Measurements from ENCODE around the gene SHISA6.

SHISA6 gene

GRCh38 chr17:11565591-11565990, 324.6 kb downstream of the SHISA6 start:
- intact Hi-C loops (cut with micrococcal nuclease): no loop called here
- H3K27ac Mint-ChIP-seq: no peak overlapping the region
- peaks cover 38% of the 10 kb centered on the region for H3K9me3 Mint-ChIP-seq
- no peaks in the 10 kb centered on the region for H3K36me3 Mint-ChIP-seq (ENCODE audit: low read depth)
- H3K4me3 Mint-ChIP-seq: no peak overlapping the region
- no peaks in the 10 kb centered on the region for H3K4me1 Mint-ChIP-seq (ENCODE audit: low read depth)
- no peaks in the 10 kb centered on the region for H3K27me3 Mint-ChIP-seq

GRCh38 chr17:11578998-11579397, 338.0 kb downstream of the SHISA6 start:
- intact Hi-C loops (cut with micrococcal nuclease): no loop called here
- peaks cover 38% of the 10 kb centered on the region for H3K9me3 Mint-ChIP-seq
- no peaks in the 10 kb centered on the region for H3K4me1 Mint-ChIP-seq (ENCODE audit: low read depth)
- no peaks in the 10 kb centered on the region for H3K36me3 Mint-ChIP-seq (ENCODE audit: low read depth)
- no peaks in the 10 kb centered on the region for H3K27me3 Mint-ChIP-seq
- no peak overlapping the region for H3K27ac Mint-ChIP-seq
- no peak overlapping the region for H3K4me3 Mint-ChIP-seq

GRCh38 chr17:11580677-11581076, 339.7 kb downstream of the SHISA6 start:
- no peaks in the 10 kb centered on the region for H3K4me1 Mint-ChIP-seq (ENCODE audit: low read depth)
- H3K27ac Mint-ChIP-seq: no peak overlapping the region
- intact Hi-C loops (cut with micrococcal nuclease): no loop called here
- H3K9me3 Mint-ChIP-seq: peaks cover 42% of the 10 kb centered on the region
- no peaks in the 10 kb centered on the region for H3K27me3 Mint-ChIP-seq
- H3K36me3 Mint-ChIP-seq (ENCODE audit: low read depth): no peaks in the 10 kb centered on the region
- no peak overlapping the region for H3K4me3 Mint-ChIP-seq

- Mint-ChIP-seq H3K9me3 (peaks cover 42% of the 10 kb centered on the region), H3K27me3 (no peaks in the 10 kb centered on the region), H3K36me3 (ENCODE audit: low read depth) (no peaks in the 10 kb centered on the region), H3K27ac (no peak overlapping the region), H3K4me3 (no peak overlapping the region), H3K4me1 (ENCODE audit: low read depth) (no peaks in the 10 kb centered on the region)
- intact Hi-C loops (cut with micrococcal nuclease): no loop called here
Observed at GRCh38 chr17:11582217-11582616, 341.2 kb downstream of the SHISA6 start.

- peaks cover 42% of the 10 kb centered on the region for H3K9me3 Mint-ChIP-seq
- H3K27me3 Mint-ChIP-seq: no peaks in the 10 kb centered on the region
- intact Hi-C loops (cut with micrococcal nuclease): no loop called here
- H3K27ac Mint-ChIP-seq: no peak overlapping the region
- H3K4me1 Mint-ChIP-seq (ENCODE audit: low read depth): no peaks in the 10 kb centered on the region
- H3K36me3 Mint-ChIP-seq (ENCODE audit: low read depth): no peaks in the 10 kb centered on the region
- no peak overlapping the region for H3K4me3 Mint-ChIP-seq
Observed at GRCh38 chr17:11583306-11583992, 342.4 kb downstream of the SHISA6 start.

GRCh38 chr17:11589716-11590115, 348.7 kb downstream of the SHISA6 start:
- Mint-ChIP-seq H3K36me3 (ENCODE audit: low read depth) (no peaks in the 10 kb centered on the region), H3K4me3 (no peak overlapping the region), H3K27me3 (no peaks in the 10 kb centered on the region), H3K9me3 (peaks cover 12% of the 10 kb centered on the region), H3K4me1 (ENCODE audit: low read depth) (no peaks in the 10 kb centered on the region), H3K27ac (no peak overlapping the region)
- intact Hi-C loops (cut with micrococcal nuclease): no loop called here

GRCh38 chr17:11598274-11599221, 357.5 kb downstream of the SHISA6 start, which contains the start of gene DNAH9:
Gene DNAH9 (plus strand): TSS chr17:11598470. CDS start chr17:11598499, 29 bp downstream.
- no peaks in the 10 kb centered on the region for H3K36me3 Mint-ChIP-seq (ENCODE audit: low read depth)
- H3K4me3 Mint-ChIP-seq: no peak within 1 kb of the TSS
- H3K27me3 Mint-ChIP-seq: peaks cover 25% of the 10 kb centered on the region
- H3K27ac Mint-ChIP-seq: no peak within 1 kb of the TSS
- H3K4me1 Mint-ChIP-seq (ENCODE audit: low read depth): no peaks in the 10 kb centered on the region
- H3K9me3 Mint-ChIP-seq: peaks cover 9% of the 10 kb centered on the region
- intact Hi-C loops (cut with micrococcal nuclease): no loop called here

GRCh38 chr17:11601661-11602060, 360.6 kb downstream of the SHISA6 start:
- Mint-ChIP-seq H3K27me3 (peaks cover 25% of the 10 kb centered on the region), H3K27ac (no peak overlapping the region), H3K9me3 (no peaks in the 10 kb centered on the region), H3K4me1 (ENCODE audit: low read depth) (no peaks in the 10 kb centered on the region), H3K4me3 (no peak overlapping the region), H3K36me3 (ENCODE audit: low read depth) (no peaks in the 10 kb centered on the region)
- intact Hi-C loops (cut with micrococcal nuclease): no loop called here

GRCh38 chr17:11608396-11608795, 367.4 kb downstream of the SHISA6 start:
- Mint-ChIP-seq H3K36me3 (ENCODE audit: low read depth) (no peaks in the 10 kb centered on the region), H3K27me3 (no peaks in the 10 kb centered on the region), H3K9me3 (peaks cover 15% of the 10 kb centered on the region), H3K4me3 (no peak overlapping the region), H3K27ac (no peak overlapping the region), H3K4me1 (ENCODE audit: low read depth) (no peaks in the 10 kb centered on the region)
- intact Hi-C loops (cut with micrococcal nuclease): no loop called here

- no peak overlapping the region for H3K4me3 Mint-ChIP-seq
- no peak overlapping the region for H3K27ac Mint-ChIP-seq
- no peaks in the 10 kb centered on the region for H3K27me3 Mint-ChIP-seq
- intact Hi-C loops (cut with micrococcal nuclease): no loop called here
- no peaks in the 10 kb centered on the region for H3K36me3 Mint-ChIP-seq (ENCODE audit: low read depth)
- peaks cover 15% of the 10 kb centered on the region for H3K9me3 Mint-ChIP-seq
- H3K4me1 Mint-ChIP-seq (ENCODE audit: low read depth): no peaks in the 10 kb centered on the region
Observed at GRCh38 chr17:11610999-11611566, 370.1 kb downstream of the SHISA6 start.

GRCh38 chr17:11612956-11613355, 371.9 kb downstream of the SHISA6 start:
- Mint-ChIP-seq H3K27me3 (no peaks in the 10 kb centered on the region), H3K4me3 (no peak overlapping the region), H3K9me3 (peaks cover 15% of the 10 kb centered on the region), H3K4me1 (ENCODE audit: low read depth) (no peaks in the 10 kb centered on the region), H3K36me3 (ENCODE audit: low read depth) (no peaks in the 10 kb centered on the region), H3K27ac (no peak overlapping the region)
- intact Hi-C loops (cut with micrococcal nuclease): no loop called here
